ENCODE measurements around the gene CDC123. TPM values are rescaled to one million over a fixed set of nuclear protein-coding genes. Genes with fewer than 3 reads are reported as not detected.

CDC123 gene
- total and polyA plus RNA-seq, 2 experiments from 2014 or later = 158 to 179 TPM

GRCh38 chr10:12208460-12208859 lies 12.5 kb downstream of the CDC123 start (continued):
- TF ChIP-seq, protein P1, sequence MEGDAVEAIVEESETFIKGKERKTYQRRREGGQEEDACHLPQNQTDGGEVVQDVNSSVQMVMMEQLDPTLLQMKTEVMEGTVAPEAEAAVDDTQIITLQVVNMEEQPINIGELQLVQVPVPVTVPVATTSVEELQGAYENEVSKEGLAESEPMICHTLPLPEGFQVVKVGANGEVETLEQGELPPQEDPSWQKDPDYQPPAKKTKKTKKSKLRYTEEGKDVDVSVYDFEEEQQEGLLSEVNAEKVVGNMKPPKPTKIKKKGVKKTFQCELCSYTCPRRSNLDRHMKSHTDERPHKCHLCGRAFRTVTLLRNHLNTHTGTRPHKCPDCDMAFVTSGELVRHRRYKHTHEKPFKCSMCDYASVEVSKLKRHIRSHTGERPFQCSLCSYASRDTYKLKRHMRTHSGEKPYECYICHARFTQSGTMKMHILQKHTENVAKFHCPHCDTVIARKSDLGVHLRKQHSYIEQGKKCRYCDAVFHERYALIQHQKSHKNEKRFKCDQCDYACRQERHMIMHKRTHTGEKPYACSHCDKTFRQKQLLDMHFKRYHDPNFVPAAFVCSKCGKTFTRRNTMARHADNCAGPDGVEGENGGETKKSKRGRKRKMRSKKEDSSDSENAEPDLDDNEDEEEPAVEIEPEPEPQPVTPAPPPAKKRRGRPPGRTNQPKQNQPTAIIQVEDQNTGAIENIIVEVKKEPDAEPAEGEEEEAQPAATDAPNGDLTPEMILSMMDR (conservative IDR thresholded peaks at IDR 0.05; ENCODE audit: low read depth in 2 of 2) = no peak
- TF ChIP-seq, protein P2, sequence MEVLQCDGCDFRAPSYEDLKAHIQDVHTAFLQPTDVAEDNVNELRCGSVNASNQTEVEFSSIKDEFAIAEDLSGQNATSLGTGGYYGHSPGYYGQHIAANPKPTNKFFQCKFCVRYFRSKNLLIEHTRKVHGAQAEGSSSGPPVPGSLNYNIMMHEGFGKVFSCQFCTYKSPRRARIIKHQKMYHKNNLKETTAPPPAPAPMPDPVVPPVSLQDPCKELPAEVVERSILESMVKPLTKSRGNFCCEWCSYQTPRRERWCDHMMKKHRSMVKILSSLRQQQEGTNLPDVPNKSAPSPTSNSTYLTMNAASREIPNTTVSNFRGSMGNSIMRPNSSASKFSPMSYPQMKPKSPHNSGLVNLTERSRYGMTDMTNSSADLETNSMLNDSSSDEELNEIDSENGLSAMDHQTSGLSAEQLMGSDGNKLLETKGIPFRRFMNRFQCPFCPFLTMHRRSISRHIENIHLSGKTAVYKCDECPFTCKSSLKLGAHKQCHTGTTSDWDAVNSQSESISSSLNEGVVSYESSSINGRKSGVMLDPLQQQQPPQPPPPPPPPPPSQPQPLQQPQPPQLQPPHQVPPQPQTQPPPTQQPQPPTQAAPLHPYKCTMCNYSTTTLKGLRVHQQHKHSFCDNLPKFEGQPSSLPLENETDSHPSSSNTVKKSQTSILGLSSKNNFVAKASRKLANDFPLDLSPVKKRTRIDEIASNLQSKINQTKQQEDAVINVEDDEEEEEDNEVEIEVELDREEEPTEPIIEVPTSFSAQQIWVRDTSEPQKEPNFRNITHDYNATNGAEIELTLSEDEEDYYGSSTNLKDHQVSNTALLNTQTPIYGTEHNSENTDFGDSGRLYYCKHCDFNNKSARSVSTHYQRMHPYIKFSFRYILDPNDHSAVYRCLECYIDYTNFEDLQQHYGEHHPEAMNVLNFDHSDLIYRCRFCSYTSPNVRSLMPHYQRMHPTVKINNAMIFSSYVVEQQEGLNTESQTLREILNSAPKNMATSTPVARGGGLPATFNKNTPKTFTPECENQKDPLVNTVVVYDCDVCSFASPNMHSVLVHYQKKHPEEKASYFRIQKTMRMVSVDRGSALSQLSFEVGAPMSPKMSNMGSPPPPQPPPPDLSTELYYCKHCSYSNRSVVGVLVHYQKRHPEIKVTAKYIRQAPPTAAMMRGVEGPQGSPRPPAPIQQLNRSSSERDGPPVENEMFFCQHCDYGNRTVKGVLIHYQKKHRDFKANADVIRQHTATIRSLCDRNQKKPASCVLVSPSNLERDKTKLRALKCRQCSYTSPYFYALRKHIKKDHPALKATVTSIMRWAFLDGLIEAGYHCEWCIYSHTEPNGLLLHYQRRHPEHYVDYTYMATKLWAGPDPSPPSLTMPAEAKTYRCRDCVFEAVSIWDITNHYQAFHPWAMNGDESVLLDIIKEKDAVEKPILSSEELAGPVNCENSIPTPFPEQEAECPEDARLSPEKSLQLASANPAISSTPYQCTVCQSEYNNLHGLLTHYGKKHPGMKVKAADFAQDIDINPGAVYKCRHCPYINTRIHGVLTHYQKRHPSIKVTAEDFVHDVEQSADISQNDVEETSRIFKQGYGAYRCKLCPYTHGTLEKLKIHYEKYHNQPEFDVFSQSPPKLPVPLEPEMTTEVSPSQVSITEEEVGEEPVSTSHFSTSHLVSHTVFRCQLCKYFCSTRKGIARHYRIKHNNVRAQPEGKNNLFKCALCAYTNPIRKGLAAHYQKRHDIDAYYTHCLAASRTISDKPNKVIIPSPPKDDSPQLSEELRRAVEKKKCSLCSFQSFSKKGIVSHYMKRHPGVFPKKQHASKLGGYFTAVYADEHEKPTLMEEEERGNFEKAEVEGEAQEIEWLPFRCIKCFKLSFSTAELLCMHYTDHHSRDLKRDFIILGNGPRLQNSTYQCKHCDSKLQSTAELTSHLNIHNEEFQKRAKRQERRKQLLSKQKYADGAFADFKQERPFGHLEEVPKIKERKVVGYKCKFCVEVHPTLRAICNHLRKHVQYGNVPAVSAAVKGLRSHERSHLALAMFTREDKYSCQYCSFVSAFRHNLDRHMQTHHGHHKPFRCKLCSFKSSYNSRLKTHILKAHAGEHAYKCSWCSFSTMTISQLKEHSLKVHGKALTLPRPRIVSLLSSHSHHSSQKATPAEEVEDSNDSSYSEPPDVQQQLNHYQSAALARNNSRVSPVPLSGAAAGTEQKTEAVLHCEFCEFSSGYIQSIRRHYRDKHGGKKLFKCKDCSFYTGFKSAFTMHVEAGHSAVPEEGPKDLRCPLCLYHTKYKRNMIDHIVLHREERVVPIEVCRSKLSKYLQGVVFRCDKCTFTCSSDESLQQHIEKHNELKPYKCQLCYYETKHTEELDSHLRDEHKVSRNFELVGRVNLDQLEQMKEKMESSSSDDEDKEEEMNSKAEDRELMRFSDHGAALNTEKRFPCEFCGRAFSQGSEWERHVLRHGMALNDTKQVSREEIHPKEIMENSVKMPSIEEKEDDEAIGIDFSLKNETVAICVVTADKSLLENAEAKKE (CRISPR knock-in tag; IDR thresholded peaks at IDR 0.05) = no peak
- no peak for TF ChIP-seq ZNF114 (CRISPR knock-in tag; IDR thresholded peaks at IDR 0.05)

DNA sequence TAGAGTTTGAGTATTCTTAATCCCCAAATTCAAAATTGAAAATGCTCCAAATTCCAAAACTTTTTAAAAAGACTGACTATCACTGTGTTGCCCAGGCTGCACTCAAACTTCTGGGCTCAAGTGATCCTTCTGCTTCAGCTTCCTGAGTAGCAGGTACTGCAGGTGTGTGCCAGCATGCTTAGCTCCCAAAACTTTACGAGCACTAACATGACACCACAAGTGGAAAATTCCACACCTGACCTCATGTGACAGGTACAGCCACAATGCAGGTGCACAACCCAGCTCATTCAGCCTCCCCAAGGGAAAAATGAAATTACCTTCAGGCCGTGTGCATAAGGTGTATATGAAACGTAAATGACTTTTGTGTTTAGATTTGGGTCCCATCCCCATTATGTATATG lies 16.5 kb downstream of the CDC123 start:
- Mint-ChIP-seq H3K27ac (no peak overlapping the region), H3K4me3 (no peak overlapping the region), H3K27me3 (ENCODE audit: insufficient read depth, low read depth, poor library complexity) (no peaks in the 10 kb centered on the region), H3K9me3 (no peaks in the 10 kb centered on the region), H3K36me3 (ENCODE audit: low read depth) (peaks cover 75% of the 10 kb centered on the region), H3K4me1 (no peaks in the 10 kb centered on the region)
- Histone ChIP-seq H3K9me2 (ENCODE audit: insufficient read depth) (no peaks in the 10 kb centered on the region), H3K27me3 (ENCODE audit: insufficient read depth) (no peaks in the 10 kb centered on the region), H3K4me2 (no peak overlapping the region), H3K36me3 (ENCODE audit: insufficient read depth) (peaks cover 44% of the 10 kb centered on the region), H3K4me1 (ENCODE audit: insufficient read depth) (no peaks in the 10 kb centered on the region), H2AFZ (no peak overlapping the region), H3K27ac (ENCODE audit: low read depth) (no peak overlapping the region), H3K79me2 (replicated peaks; ENCODE audit: insufficient read depth) (peaks cover 46% of the 10 kb centered on the region), H4K20me1 (replicated peaks; ENCODE audit: insufficient read depth) (peaks cover 14% of the 10 kb centered on the region), H3K4me3 (no peak overlapping the region), H3F3A (replicated peaks; ENCODE audit: low read depth) (no peaks in the 10 kb centered on the region; the same call in 1 of the 2 replicates)
- ATAC-seq (no peak), DNase-seq (ENCODE audit: low spot score) (no peak)
- TF ChIP-seq ZNF114 (CRISPR knock-in tag; IDR thresholded peaks at IDR 0.05) (no peak), STAT1 (IDR thresholded peaks at IDR 0.05; ENCODE audit: unreplicated experiment) (no peak), ZNF331 (CRISPR knock-in tag; IDR thresholded peaks at IDR 0.05; ENCODE audit: low read depth) (no peak), JUNB (IDR thresholded peaks at IDR 0.05; ENCODE audit: unreplicated experiment) (no peak), POLR2AphosphoS5 (IDR thresholded peaks at IDR 0.05; ENCODE audit: low read depth) (no peak)
- TF ChIP-seq, protein P2 (CRISPR knock-in tag; IDR thresholded peaks at IDR 0.05) = no peak

Measured in GM23338 (cell line).